Measurements from ENCODE around the gene FRMPD1. TPM values are rescaled to one million over a fixed set of nuclear protein-coding genes. Genes with fewer than 3 reads are reported as not detected.

The FRMPD1 gene
- polyA plus RNA-seq, 10 donors = 6.1 to 14.4 (median 9.6) TPM

- no peak for DNase-seq
Measured at GRCh38 chr9:37625036-37625757, 25.6 kb upstream of the FRMPD1 start.

- no peak for DNase-seq
Measured at GRCh38 chr9:37625758-37626147, 25.0 kb upstream of the FRMPD1 start.

- no peak for DNase-seq
Measured at GRCh38 chr9:37626708-37627292, 24.0 kb upstream of the FRMPD1 start.

- DNase-seq = no peak
Measured at GRCh38 chr9:37632479-37632878, 18.3 kb upstream of the FRMPD1 start.

- no peak for DNase-seq
Measured at GRCh38 chr9:37635808-37636207, 14.9 kb upstream of the FRMPD1 start.

- no peak for DNase-seq
Measured at GRCh38 chr9:37636511-37637448, 14.0 kb upstream of the FRMPD1 start.

- DNase-seq = no peak
Measured at GRCh38 chr9:37639109-37639762, 11.5 kb upstream of the FRMPD1 start.

- no peak for DNase-seq
Measured at GRCh38 chr9:37639841-37640240, 10.9 kb upstream of the FRMPD1 start.

- no peak for DNase-seq
Measured at GRCh38 chr9:37640246-37640645, 10.5 kb upstream of the FRMPD1 start.

GRCh38 chr9:37641331-37641730, 9.4 kb upstream of the FRMPD1 start:
- no peak for DNase-seq

- DNase-seq = no peak
Measured at GRCh38 chr9:37643214-37643613, 7.5 kb upstream of the FRMPD1 start.

- no peak for DNase-seq
Measured at GRCh38 chr9:37645903-37646506, 4.7 kb upstream of the FRMPD1 start.

GRCh38 chr9:37650299-37650872, 368 bp upstream of the FRMPD1 start:
- DNase-seq = no peak

- DNase-seq = no peak
Measured at GRCh38 chr9:37652261-37652660, 1.5 kb downstream of the FRMPD1 start.

GRCh38 chr9:37653385-37653784, 2.6 kb downstream of the FRMPD1 start:
- DNase-seq = no peak

GRCh38 chr9:37656936-37657335, 6.2 kb downstream of the FRMPD1 start:
- peak in 1 of 3 donors; percentile 21 for DNase-seq

GRCh38 chr9:37660691-37661090, 9.9 kb downstream of the FRMPD1 start:
- DNase-seq = no peak

- DNase-seq = no peak
Measured at GRCh38 chr9:37663926-37664325, 13.2 kb downstream of the FRMPD1 start.

- DNase-seq = no peak
Measured at GRCh38 chr9:37667706-37668105, 17.0 kb downstream of the FRMPD1 start.

GRCh38 chr9:37668116-37668601, 17.4 kb downstream of the FRMPD1 start:
- peak; percentile 35 to 46 (median 36) for DNase-seq

GRCh38 chr9:37669232-37669631, 18.5 kb downstream of the FRMPD1 start:
- no peak for DNase-seq
